GM18502 (cell line): ENCODE data around the gene OR2A42.
"Not testable (repeated sequence)": the region's sequence is repeated elsewhere in the genome, so short reads cannot be mapped to it uniquely, and the experiment has no call there.

Experiments used
- ATAC-seq: cut with Tn5 transposase; IDR thresholded peaks from one replicate; pipeline ENCODE4 v1.9.1; 2021; ENCODE audit warnings: mild to moderate bottlenecking; ENCODE audit not compliant: unreplicated experiment, poor library complexity

The OR2A42 gene, protein sequence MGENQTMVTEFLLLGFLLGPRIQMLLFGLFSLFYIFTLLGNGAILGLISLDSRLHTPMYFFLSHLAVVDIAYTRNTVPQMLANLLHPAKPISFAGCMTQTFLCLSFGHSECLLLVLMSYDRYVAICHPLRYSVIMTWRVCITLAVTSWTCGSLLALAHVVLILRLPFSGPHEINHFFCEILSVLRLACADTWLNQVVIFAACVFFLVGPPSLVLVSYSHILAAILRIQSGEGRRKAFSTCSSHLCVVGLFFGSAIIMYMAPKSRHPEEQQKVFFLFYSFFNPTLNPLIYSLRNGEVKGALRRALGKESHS

DNA sequence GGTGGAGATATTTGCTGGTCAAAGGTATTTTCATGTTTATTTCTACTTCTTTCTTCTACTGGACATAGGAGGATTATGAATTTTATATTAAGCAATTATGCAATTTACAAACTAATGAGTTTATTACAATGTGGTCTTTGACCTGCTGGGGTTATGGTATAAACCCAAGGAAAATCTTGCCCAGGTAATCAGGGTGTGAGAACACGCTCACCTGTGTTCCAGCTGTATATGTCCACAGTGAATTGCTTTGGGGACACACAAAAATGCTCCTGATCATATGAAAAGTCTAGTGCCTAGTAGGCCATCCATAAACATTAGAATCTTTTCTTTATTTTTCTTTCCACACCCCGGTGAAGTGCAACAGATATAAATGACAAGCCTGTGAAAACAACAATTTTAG lies at the start of gene OR2A42:
TSS of gene OR2A42 (minus strand) at position 241 of the 400 bp plus-strand sequence. CDS start 6,762 bp downstream, outside the sequence.
- ATAC-seq = not testable (repeated sequence)

DNA sequence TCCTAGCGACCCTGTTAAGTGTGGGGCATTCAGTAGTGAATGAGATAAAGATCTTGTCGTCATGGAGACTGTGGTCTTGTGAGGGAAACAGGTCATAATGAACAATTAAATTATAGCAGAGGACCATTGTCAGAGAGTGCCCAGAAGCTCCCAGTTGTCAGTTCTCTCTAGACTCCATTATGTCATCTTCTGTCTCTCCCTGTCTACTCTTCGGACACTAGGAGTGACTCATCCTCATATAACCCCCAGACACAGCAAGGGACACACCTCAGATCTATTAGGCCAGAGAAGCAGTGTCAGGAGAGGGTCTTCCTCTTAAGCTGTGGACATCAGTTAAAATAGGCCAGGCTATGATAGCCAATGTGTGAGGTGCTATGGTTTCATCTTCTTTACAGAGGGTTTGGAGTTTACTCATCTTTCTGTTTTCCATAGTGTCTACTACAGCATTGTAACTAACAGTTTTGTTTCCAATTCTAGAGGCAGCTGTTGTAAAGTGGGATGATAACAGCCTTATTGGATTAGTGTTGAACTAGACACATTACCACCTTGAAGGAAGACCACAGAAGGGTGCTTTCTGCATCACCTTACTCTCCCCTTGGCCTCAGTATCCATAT lies 47.9 kb upstream of the OR2A42 start:
- not testable (repeated sequence) for ATAC-seq

DNA sequence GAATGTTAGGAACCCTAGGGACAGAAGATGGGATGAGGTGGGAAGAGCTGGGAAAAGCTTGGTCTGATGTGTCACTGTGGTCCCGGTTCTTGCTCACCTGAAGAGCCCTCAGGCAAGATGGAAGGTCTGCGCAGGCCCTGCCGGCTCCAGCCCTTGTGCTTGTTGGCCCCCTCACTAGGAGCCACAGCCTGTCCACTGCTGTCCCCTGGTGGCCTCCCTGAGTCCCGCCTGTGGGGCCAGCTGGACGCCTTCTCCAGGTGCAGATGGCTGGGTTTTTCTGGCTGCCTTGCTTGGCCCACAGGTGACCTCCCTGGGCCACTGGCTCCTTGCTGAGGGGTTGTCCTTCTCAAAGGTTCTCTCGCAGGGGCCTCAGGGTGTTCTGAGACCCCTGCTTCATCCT lies 44.3 kb upstream of the OR2A42 start:
- ATAC-seq = not testable (repeated sequence)

DNA sequence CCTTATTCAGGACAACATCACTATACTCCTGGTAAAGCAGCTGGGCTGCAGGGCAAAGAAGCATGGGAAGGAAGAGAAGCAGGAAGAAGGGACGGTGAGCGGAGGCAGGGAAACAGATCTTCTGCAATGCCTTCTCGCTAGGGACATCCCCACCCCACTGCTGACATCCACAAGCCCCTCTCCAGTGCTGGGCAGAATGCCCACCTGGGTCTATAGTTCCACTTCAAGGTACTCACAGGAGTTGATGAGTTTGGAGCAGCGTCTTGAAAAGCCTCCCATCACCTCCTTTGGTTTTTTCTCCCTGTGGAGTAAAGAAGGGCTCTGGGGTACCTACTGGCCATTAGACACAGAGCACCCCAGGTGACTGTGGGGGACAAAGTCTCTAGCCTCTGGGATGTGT lies 43.1 kb upstream of the OR2A42 start:
- ATAC-seq = not testable (repeated sequence)

DNA sequence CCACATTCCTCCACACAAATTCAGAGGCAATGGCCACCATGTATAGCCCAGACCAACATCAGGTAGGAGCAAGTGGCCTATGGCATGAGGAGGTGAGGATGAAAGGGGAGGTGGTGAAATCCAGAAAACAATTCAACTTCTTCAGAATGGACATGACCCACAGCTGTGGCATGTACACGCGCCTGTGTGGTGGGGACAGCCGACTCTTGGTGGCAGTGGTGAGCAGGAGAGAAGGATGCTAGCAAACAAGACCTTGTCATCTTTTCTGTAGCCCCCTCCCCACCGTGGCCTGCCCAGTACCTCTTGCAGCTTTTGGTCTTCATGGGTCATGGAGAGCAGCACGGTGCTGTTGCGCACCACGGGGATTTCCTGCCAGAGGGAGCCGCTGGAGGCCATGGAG lies 42.6 kb upstream of the OR2A42 start:
- not testable (repeated sequence) for ATAC-seq

DNA sequence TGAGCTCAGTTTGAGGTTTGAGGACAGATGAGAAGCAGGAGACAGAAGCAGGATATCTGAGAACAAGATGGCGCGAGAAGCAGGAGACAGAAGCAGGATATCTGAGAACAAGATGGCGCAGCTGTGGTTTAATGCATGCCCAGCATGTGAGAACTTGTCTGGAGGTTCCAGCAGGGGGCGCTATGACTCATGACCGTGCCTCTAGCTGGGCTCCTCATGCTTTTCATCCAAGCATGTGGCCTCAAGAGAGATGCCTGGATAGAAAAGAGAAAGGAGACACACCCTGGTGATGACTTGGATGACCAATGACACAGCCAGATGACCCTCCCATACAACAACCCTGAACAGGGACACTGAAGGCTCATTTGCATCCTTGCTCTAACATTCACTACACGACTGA lies 40.6 kb upstream of the OR2A42 start:
- peak; percentile 49 for ATAC-seq

DNA sequence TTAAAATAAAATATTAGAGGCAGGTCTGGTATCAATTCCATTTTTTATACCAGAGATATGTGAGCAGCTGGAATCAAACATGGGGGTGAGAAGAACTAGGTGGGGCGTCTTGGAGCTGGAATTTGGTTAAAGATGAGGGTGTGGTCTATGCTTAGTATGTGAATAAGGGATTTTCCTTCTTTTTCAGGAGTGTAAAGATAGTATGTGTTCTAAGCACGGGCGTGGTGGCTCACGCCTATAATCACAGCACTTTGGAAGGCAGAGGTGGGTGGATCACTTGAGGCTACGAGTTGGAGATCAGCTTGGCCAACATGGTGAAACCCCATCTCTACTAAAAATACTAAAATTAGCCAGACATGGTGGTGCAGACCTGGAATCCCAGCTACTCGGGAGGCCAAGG lies 35.9 kb upstream of the OR2A42 start:
- ATAC-seq = not testable (repeated sequence)

DNA sequence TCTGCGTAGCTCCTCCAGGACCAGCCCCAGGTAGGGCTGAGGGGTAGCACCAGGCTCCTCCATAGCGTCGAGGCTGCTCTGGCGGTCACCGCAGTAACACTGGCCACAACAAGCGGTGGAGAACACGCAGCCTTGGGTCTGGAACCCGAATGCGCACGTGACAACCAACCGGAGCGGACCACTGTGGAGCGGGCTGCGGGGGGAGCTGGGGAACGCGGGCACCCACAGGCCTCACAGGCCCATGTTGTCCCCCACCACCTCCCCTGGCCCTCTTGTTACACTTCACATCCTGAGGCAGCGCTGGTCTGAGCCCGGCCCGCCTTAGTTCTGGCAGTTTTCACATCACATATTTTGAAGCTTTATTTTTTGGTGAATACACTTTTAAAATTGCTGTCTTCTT lies 29.8 kb upstream of the OR2A42 start, which contains the start of gene CTAGE8:
TSS of gene CTAGE8 (minus strand) at position 101 of the 400 bp plus-strand sequence. CDS start at position 63, 38 bp downstream.
- not testable (repeated sequence) for ATAC-seq

DNA sequence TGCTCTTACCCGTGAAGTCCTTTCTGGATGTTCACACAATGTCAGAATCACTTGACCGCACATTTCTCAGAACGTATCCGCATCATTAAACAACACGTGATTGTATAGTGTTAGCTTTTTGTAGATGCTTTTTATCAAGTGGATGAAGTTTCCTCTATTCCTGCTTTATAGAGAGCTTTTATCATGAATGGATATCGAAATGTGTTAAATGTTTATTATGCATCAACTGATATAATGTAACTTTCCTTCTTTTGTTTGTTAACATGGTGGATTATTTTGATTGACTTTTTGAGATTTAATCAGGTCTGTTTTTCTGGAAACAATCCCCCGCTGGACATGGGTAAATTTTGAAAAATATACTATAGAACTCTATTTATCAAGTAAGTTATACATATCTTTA lies 25.3 kb upstream of the OR2A42 start, which contains the start of gene OR2A7:
TSS of gene OR2A7 (minus strand) at position 101 of the 400 bp plus-strand sequence. CDS start 5,164 bp downstream, outside the sequence.
- not testable (repeated sequence) for ATAC-seq

DNA sequence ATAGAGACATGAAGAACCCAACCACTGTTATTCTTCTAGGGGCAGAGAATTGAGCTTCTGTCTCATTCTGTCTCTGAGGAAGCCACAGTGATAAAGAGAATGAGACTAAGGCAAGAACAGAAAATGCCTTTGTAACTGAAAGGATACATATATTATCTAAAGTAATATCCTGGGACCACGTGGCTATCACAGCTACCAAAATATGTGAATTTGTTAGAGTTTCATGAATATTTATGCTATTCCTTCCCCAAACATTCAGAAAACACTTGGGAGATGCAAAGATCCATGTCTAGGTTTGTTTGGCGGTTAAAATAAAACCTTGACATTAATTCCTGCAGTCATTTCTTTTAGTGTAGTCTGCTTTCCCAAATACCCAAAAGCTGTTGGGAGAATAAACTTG lies 22.7 kb upstream of the OR2A42 start:
- ATAC-seq = not testable (repeated sequence)

DNA sequence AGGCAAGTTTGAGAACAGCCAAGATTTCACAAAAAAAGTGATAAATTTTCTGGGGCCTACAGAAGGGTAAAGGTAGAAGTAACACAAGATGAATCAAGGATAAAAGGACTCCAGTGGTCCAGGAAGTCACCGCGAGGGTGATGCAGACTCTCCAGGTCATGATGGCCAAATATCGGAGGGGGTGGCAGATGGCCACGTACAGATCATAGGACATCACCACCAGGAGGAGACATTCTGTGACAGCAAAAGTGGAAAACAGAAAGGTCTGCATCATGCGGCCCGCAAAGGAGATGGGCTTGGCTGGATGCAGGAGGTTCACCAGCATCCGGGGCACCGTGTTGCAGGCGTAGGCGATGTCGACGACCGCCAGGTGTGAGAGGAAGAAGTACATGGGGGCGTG lies 19.7 kb upstream of the OR2A42 start:
- ATAC-seq = not testable (repeated sequence)

DNA sequence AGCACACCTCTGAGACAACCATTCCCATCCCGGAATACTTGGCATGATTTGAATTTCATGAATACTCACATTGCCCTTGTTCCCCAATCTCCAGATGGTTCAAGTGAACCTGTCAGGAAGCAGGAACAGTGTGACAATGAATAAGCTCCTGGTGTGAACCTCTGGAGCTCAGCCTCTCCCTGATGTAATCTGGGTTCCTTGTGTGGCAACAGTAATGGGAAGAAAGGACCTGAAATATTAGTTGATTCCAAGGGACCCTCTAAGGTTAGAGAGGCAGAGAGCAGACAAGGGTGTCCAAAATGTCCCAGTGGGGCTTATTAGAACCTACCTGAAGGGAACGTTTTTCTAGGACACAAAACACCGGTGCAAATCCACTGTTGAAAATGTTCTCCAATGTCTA lies 16.7 kb upstream of the OR2A42 start:
- no peak for ATAC-seq

DNA sequence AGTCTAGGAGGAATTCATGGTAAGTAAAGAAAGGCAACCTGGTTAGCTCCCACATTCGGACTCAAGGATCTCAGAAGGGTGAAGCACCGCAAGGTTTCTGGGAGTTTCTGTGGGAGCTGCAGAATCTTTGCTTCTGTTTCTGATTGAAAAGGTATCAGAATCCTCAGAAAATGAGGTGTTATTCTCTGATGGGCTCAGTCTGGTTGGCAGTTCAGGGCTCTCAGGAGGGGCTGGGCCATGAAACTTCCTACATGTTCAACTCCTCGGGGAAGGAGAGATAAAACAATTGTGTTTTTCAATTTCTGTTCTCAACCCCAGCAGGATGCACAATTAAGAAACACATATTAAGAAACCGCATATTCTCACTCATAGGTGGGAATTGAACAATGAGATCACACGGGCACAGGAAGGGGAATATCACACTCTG lies 16.1 kb upstream of the OR2A42 start:
- no peak for ATAC-seq

DNA sequence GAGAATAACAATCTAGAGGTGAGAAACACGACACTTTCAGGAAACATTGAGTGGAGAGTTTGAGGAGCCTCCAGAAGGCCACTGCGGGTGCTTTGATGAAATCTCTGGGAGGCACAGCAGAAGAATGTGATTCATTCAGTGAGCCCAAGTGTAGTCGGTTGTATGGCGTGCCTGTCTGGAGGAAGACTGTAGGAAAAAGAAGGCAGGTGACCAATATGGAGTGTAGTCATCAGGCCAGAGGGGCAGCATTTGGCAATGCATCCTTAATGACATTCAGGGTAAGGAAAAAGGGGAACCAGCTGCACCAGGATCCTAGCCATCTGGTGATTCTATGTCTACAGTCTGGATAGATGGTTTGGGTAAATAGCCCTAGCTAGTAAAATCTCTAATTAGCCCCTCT lies 12.9 kb upstream of the OR2A42 start:
- not testable (repeated sequence) for ATAC-seq

DNA sequence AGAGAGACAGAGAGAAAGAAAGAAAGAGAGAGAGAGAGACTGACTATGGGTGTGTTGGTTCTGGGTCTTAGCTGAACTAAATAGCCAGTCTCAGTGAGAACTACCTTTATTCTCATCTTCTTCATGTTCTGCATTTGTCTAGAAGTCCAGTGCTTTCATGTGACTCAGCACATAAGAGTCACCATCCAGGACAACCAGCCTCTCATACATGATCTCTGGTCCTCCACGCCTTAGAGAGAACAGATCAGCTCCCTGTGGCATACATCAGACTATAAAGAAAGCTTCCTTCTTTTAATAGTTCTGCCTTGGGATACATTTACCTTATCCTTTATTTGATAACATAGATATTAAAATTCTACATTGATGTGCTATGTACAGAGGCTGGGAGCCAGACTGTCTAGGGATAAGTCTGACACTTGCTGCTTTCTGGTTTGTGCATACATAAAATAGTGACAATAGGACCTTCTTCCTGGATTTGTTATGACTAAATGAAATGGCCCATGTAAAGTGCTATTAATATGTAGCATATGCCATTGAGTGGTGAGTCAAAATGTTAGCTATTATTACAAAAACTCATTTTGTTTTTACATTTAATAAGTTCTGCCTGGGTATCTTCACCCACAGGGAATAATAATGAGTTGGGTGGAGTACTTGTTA lies 8.4 kb upstream of the OR2A42 start:
- ATAC-seq = not testable (repeated sequence)

DNA sequence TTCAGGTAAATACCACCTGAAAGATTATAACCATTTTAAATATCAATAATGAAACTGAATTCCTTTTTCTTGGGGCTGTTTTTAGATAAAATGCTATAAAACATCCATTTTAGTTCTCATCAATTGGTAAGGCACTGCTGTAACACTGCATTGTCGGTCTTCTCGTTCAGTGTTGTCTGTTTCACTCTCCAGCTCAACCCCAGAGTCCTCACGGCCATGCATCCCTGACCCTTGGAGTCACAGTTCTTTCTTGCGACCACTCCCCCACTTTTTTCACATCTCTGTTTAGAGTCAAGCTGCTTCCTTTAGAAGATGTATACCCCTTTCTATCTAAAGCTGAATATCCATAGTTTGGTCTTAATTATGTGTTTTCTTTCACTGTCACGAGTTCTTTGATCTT lies 7.6 kb upstream of the OR2A42 start:
- ATAC-seq = not testable (repeated sequence)

DNA sequence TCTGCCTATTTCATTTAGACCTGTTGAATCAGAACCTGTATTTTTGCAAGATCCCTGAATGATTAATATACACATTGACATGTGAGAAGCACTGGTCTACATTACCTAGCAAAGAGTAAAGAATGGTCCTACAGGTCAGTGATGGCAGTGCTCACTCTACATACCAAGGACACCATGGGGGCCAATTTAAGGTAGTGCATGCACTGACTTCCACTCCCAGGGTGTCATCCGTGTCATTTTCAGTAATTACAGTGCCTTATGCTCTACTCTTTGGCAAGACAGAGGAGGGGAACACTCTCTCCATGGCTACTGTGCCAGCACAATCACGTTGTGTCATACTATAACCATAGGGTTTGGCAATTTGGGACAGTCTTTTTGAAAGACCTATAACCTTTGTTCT lies 6.0 kb upstream of the OR2A42 start:
- not testable (repeated sequence) for ATAC-seq

DNA sequence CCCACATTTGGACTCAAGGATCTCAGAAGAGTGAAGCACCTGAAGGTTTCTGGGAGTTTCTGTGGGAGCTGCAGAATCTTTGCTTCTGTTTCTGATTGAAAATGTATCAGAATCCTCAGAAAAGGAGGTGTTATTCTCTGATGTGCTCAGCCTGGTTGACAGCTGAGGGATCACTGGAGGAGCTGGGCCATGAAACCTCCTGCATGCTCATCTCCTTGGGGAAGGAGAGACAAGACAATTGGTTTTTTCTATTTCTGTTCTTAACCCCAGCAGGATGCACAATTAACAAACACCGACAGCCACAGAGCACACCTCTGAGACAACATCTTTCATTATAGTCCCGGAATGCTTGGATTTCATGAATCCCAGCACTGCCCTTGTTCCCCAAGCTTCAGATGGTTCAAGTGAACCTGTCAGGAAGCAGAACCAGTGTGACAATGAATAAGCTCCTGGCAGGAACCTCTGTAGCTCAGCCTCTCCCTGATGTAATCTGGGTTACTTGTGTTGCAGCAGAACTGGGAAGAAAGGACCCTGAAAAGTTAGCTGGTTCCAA lies 799 bp downstream of the OR2A42 start:
- not testable (repeated sequence) for ATAC-seq

DNA sequence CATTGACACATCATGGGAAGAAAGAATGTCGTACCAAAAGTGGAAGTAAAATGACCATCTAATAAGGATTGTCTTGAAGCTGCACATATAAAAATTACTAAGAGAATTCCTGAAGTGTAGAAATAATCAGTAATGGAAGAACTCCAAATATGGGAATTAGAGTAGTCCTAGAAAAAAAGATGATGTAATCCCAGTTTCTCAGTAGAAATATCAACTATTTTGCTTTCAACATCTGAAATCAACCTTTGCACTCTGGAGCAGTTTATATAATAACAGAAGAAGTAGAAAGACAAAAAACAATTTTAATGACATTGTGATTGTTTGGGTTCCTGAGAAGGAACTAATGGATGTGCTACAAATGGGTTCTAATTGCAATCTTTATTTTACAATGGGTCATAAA lies 6.4 kb downstream of the OR2A42 start:
- not testable (repeated sequence) for ATAC-seq

DNA sequence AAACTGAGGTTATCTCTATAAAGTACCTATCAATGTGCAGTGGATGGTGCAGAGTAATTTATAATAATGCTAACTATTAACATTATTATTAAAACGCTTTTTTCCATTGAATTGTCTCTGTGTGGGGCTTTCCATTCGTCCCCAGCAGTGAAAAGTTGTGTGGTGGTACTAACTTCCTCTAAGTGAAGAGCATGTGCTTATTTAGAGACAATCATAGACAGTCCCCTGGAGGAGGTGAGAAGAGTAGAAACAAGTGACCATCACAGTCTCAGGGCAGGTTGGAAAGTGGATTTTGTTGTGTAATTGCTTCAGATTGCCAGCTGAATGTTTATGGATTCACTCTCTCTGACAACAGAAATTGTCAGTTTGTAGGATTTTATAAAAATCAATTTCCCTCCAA lies 8.4 kb downstream of the OR2A42 start:
- not testable (repeated sequence) for ATAC-seq

DNA sequence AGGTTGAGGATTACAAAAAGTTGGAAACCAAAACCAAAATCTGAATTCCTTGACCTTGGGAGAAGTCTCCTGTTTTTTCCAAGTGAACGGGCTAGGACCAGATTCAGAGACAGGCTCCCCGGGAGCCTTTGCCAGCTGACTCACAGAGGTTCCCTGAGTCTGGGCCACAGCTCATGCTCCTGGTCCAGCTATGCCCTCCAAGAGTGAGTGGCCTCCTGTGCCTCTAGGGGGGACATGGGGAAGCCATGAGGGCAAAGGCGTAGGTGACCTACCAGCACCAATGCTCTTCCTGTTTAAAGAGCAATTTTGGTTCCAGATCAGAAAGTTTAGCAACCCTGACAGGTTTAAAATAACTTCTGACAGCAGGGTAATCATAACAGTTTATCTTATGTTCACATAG lies 10.6 kb downstream of the OR2A42 start:
- ATAC-seq = not testable (repeated sequence)
